SW480 (cell line): ENCODE measurements around the gene ABL1.

Experiments used
- DNase-seq: peaks from one replicate; pipeline ENCODE4 v3.0.0-alpha.2; 2016; ENCODE audit warnings: low spot score

Gene ABL1

DNA sequence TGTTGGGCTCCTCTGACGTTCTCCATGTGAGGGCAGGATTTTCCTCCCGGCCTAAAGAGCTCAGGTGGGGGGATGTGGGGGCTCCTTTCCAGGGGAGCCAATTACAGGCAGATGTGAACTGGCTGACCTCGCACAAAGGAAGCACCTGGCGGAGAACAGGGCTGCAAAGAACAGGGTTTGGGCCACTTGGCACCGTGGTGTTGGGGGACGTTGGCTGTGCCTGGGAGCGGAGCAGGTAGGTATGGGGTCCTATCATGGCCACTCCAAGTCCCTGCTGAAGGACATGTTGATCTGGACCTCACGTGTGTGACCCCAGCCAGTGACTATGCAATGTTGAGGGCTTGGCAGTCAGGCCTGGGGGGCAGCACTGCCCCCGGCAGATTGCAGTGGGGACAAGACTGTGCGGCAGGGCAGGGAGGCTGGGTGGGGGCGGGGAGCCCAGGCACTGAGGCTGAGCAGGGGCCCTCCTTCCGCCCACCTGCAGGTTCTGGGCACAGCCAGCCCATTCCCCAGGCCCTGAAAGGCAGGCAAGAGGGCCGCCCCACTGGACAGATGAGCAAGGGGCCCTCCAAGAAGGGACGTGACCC lies 84.6 kb downstream of the ABL1 start:
- no peak for DNase-seq

DNA sequence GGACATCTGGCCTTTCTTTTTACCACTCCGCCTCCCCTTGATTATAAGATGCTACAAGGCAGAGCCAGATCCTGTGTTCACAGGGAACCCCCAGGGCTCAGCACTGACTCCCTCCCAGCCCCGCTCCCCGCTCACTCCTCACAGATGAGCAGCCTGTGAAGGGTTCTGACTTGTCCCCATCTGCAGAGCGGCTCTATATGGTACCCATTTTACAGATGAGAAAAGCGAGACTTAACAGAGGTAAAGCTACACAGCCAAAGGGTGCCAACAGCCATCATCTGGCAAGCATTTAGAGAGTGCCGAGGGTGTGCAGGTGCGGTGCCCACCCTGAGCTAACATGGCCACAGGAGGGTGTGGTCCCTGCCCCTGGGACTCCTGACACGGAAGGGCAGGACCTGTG lies 85.2 kb downstream of the ABL1 start:
- no peak for DNase-seq

GRCh38 chr9:130920762-130921299 lies 85.8 kb downstream of the ABL1 start:
- no peak for DNase-seq

GRCh38 chr9:130921300-130921988 lies 86.4 kb downstream of the ABL1 start:
- DNase-seq: no peak

DNA sequence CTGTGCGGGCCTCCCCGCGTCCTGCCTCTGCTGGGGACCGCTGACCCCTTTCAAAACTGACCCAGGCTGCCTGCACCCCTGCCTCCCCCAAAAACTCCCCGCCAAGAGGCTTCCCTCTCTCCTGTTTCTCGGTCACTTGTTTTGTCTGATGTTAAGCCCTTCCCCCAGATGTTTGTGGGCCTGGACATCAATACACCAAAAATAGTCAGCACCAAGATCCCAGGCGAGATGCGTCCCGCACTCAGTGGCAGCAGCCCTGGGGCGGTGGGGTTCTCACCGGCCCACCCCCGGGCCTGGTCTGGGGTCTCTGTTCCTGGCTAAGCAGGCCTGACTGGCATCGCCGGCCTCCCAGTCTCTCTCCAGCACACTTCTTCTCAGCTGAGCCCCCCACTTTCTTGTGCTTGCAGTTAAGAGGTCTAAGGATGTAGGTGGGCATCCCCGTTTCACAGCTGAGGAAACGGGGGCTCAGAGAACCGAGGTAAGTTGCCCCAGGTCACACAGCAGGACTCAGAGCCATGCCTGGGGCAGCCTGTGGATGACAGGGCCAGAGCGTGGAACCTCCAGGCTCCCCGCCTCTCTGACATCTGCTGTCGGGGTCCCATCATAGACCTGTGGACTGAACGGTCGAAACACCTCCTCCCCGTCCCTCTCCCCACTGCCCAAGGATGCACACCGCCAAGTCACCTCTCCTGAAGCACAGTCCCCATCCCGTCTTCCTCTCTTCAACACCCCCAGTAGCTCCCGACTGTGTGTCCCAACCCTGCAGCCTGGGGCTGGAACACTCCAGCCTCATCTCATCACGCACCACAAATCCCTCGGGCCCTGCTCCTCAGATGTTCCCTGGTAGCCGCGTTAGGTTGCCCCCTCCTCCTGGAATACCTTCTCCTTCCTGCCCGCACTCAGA lies 87.2 kb downstream of the ABL1 start:
- DNase-seq: no peak

DNA sequence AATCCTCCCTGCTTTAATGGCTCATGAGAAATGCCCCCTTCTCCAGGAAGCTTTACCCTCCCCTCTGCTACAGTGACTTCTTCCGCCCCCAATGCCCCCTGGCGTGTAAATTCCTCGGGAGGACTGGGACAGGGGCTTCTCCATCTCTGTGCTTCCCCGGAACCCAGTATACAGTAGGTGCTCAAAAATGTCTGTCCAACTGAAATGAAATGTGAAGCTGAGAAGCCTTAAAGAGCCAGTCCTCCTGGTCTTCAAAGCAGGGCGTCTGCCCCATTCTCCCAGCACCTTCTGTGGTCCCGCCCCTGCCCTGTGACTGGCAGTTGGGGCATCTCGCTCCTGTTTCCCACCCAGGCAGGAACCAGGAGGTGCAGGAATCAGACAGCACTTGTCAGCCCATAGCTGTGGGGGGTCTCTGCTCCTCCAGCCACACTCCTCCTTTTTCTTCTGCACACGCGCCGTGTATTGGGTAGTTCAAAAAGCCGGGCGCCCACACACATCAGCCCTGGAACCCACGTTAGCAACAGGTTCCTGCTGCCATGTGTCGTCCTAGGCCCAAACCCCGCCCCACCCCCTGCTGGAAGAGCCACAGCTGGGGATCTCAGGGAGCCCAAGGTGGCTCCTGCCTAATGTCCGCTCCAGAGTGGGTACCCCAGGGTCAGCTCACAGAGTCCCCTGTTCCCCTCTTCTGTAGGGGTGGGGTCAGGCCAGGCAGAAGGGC lies 88.0 kb downstream of the ABL1 start:
- no peak for DNase-seq

DNA sequence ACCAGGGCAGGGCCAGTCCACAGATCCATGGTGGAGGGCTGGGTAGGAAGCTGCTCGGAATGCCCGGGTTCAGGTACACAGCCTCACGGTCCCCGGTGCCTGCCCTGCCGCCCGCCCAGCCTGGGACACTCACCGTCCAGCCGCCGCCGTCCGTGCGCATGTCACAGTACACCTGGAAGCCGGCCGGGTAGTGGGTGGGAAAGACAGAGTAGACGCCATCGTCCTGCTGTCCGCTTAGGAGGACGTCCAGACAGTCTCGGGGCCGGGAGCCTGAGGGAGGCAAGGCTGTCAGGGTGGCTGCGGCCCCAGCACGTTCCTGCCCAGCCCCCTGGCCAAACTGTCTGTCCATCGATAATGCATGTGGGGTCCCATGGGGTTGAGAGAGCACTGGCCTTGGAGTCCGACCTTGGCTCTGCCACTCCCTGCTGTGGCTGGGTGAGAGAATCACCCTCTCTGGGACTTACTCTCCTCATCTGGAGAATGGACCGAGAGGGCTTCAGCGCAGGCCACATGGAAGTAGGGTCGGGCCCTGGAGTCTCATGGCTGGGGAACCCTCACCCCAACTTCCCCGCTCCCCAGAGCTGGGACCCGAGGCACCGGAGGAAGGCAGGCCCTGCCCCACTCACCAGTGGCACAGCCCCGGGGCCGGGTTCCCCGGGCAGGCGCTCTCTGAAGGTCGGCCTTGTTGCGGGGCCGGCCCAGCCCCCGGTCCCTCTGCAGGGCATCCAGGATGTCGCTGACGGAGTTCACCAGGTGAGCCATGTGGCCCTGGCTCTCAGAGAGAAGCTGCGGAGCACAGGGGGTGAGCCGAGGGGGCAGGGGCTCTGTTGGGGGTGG lies 88.8 kb downstream of the ABL1 start:
- DNase-seq: no peak

DNA sequence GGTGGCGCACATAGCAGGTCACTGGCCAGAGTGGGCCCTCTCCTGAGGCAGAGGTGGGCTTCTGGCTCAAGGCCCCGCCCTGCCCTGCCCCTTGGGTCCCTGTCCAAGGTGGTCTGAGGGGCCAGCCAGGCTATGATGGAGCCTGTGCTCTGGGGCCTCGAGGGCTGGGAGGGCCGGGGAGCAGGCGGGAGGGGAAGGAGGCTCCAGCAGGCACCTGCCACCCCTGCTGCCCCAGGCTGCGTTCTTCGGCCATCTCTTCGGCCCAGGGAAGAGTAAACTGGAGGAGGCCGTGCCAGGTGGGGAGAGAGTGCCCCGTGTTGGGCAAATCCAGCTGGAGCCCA lies 89.4 kb downstream of the ABL1 start:
- DNase-seq: no peak

- DNase-seq: no peak
Observed at GRCh38 chr9:130925050-130925678, 90.1 kb downstream of the ABL1 start.

- no peak for DNase-seq
Observed at GRCh38 chr9:130927338-130927737, 92.3 kb downstream of the ABL1 start.

GRCh38 chr9:130927995-130928900 lies 93.2 kb downstream of the ABL1 start:
- peak; percentile 80 for DNase-seq

DNA sequence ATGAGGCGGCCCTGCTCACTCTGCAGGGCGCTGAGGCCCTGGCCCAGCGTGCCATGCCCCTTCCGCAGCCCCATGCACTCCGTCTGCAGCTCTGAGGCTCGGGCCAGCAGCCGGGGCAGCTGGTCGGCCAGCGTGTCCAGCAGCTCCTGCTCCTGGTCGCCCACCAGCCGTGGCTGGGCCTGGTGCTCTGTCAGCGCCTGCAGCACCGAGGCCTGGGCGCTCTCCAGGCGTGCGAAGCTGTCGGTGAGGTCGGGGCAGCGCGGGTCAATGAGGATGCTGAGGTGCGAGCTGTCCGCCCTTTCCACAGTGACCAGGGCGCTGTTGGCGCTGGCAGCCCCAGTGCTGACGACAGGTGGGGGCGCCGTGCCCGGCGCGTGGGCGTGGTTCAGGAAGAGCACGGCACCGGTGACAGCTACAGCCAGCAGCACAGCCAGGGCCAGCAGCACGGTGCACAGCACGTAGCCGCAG lies 94.6 kb downstream of the ABL1 start:
- DNase-seq: no peak

- no peak for DNase-seq
Observed at GRCh38 chr9:130930132-130930803, 95.2 kb downstream of the ABL1 start.

DNA sequence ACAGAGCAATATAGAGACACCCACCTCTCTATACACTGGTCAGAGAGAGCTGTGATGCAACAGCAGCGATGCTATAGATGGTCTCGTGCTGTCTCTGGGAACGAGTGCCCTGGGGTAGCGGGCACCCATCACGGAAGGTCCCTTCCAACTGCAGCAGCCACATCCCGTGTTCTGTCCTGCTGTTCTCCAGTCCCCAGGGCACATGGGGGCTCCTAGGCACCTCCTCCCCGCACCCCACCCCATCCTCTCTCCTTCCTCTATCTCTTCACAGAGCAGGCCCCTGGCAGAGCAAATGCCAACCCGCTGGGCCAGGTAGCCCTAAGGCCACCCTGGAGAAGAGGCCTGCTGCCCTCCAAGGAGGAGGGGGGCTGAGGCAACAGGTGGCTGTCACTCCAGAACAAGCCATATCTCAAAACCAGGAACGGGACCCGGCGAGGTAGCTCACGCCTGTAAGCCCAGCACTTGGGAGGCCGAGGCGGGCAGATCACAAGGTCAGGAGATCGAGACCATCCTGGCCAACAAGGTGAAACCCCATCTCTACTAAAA lies 95.8 kb downstream of the ABL1 start:
- DNase-seq: no peak

DNA sequence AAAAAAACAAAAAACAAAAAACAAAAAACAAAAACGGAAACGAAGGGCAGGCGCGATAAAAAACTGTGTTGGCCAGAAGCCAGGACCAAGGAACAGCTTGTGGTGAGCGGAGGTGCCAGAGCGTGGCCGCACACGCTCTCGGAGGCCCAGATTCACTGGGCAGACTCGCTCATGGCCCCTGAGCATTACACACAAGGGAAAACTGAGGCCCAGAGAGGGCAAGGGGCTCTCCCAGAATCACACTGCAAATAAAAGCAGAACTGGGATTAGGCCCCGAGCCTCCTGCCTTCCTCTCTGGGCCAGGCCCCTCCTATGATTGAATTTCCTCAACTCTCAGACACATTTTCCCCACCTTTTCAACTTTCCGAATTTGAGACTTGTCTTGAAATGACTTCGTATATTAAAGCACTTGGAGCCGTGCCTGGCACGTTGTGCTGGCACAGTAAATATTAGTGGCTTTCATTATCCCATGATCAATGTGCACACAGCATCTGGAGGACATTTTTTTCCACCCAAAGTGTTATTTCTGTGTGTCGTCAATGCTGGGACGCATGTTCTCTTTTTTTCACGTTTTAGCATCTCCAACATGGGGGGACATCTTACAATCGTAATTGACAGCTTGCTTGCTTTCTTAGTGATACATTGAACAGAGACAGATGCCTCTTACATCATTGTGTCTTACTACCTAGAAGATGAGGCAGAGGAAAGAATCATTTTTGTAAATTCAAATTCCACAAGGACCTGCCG lies 96.6 kb downstream of the ABL1 start:
- DNase-seq: no peak

DNA sequence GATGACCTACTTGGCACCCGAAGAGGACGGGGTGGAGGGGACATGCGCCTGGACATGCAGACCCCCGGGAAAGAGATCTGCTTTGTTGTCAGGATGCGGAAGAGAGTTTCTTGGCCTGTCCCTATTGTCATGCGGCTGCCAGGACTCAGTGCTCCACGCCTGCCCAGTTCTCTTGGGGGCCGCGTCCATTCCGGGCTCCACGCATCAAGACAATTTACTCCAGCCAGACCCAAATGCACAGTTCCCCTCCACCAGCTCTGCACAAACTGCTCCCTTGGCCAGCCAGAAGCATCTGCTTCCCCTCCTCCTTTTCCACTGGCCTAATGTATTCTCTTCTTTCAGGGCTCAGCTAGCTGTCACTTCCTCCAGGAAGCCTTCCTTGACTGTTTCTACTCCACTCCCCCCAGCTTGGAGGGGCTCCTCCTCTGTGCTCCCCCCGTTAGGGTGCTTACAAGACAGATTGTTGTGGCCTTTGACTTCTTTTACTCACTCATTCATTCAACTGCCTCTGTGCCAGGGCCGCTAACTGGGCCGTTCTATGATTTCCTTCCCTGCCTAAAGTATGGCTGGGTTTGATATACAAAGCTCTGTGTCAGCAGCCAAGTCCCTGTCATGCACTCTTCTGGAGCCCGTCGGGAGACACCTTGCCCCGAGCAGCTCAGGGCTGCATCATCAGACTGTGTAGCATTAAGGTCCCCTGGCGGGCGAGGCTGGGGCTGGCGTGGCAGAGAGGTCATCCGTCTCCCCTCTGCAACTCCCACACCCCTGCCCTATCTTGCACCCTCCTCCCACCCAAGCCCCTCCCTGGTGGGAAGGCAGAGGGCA lies 97.4 kb downstream of the ABL1 start:
- DNase-seq: no peak
